ENCODE measurements around the gene MLLT6.

MLLT6 gene

GRCh38 chr17:38752308-38753070, 47.4 kb downstream of the MLLT6 start, which contains the start of gene PSMB3:
TSS of gene PSMB3 (plus strand) at chr17:38752741. CDS start at chr17:38752827, 86 bp downstream.
- Histone ChIP-seq H3K4me1 (ENCODE audit: control insufficient read depth, insufficient read depth, low read length, poor library complexity, severe bottlenecking) (no peaks in the 10 kb centered on the region), H3K27ac (ENCODE audit: low read depth, low read length, severe bottlenecking) (peak within 1 kb of the TSS; percentile 62), H3K36me3 (ENCODE audit: control insufficient read depth, insufficient read depth, low read length) (peaks cover 36% of the 10 kb centered on the region), H3K9me3 (ENCODE audit: control insufficient read depth, low read length) (no peaks in the 10 kb centered on the region), H3K4me3 (ENCODE audit: extremely low read depth, insufficient read depth, low read length, poor library complexity, severe bottlenecking) (peak within 1 kb of the TSS; percentile 91)
- 0% methylated on average over 31 to 42 of the region's 44 CpGs for WGBS, 2 experiments (ENCODE audit: insufficient coverage in 2 of 2)

GRCh38 chr17:38753071-38753506, 48.0 kb downstream of the MLLT6 start:
- WGBS, 2 experiments (ENCODE audit: insufficient coverage in 2 of 2) = 10 to 12% methylated on average over 19 to 22 of the region's 22 CpGs
- Histone ChIP-seq H3K4me1 (ENCODE audit: control insufficient read depth, insufficient read depth, low read length, poor library complexity, severe bottlenecking) (no peaks in the 10 kb centered on the region), H3K4me3 (ENCODE audit: extremely low read depth, insufficient read depth, low read length, poor library complexity, severe bottlenecking) (peak overlapping the region; percentile 91), H3K36me3 (ENCODE audit: control insufficient read depth, insufficient read depth, low read length) (peaks cover 42% of the 10 kb centered on the region), H3K27ac (ENCODE audit: low read depth, low read length, severe bottlenecking) (peak overlapping the region; percentile 51), H3K9me3 (ENCODE audit: control insufficient read depth, low read length) (no peaks in the 10 kb centered on the region)

GRCh38 chr17:38761612-38762011, 56.5 kb downstream of the MLLT6 start:
- Histone ChIP-seq H3K4me1 (ENCODE audit: control insufficient read depth, insufficient read depth, low read length, poor library complexity, severe bottlenecking) (no peaks in the 10 kb centered on the region), H3K9me3 (ENCODE audit: control insufficient read depth, low read length) (no peaks in the 10 kb centered on the region), H3K36me3 (ENCODE audit: control insufficient read depth, insufficient read depth, low read length) (peaks cover 89% of the 10 kb centered on the region), H3K4me3 (ENCODE audit: extremely low read depth, insufficient read depth, low read length, poor library complexity, severe bottlenecking) (no peak overlapping the region), H3K27ac (ENCODE audit: low read depth, low read length, severe bottlenecking) (no peak overlapping the region)
- WGBS, 2 experiments (ENCODE audit: insufficient coverage in 2 of 2) = 81 to 90% methylated on average over 4 of the region's 4 CpGs

- H3K9me3 ChIP-seq (ENCODE audit: control insufficient read depth, low read length) = no peaks in the 10 kb centered on the region
- H3K4me1 ChIP-seq (ENCODE audit: control insufficient read depth, insufficient read depth, low read length, poor library complexity, severe bottlenecking) = no peaks in the 10 kb centered on the region
- WGBS, 2 experiments (ENCODE audit: insufficient coverage in 2 of 2) = 94 to 95% methylated on average over 2 of the region's 3 CpGs
- peaks cover 89% of the 10 kb centered on the region for H3K36me3 ChIP-seq (ENCODE audit: control insufficient read depth, insufficient read depth, low read length)
- no peak overlapping the region for H3K4me3 ChIP-seq (ENCODE audit: extremely low read depth, insufficient read depth, low read length, poor library complexity, severe bottlenecking)
- H3K27ac ChIP-seq (ENCODE audit: low read depth, low read length, severe bottlenecking) = no peak overlapping the region
Observed at GRCh38 chr17:38762231-38762630, 57.2 kb downstream of the MLLT6 start.

GRCh38 chr17:38766341-38766740, 61.3 kb downstream of the MLLT6 start:
- Histone ChIP-seq H3K9me3 (ENCODE audit: control insufficient read depth, low read length) (no peaks in the 10 kb centered on the region), H3K27ac (ENCODE audit: low read depth, low read length, severe bottlenecking) (no peak overlapping the region), H3K36me3 (ENCODE audit: control insufficient read depth, insufficient read depth, low read length) (peaks cover 92% of the 10 kb centered on the region), H3K4me3 (ENCODE audit: extremely low read depth, insufficient read depth, low read length, poor library complexity, severe bottlenecking) (no peak overlapping the region), H3K4me1 (ENCODE audit: control insufficient read depth, insufficient read depth, low read length, poor library complexity, severe bottlenecking) (peaks cover 4% of the 10 kb centered on the region)
- WGBS, 2 experiments (ENCODE audit: insufficient coverage in 2 of 2) = 94 to 96% methylated on average over 5 of the region's 5 CpGs

GRCh38 chr17:38768417-38768816, 63.3 kb downstream of the MLLT6 start:
- Histone ChIP-seq H3K4me1 (ENCODE audit: control insufficient read depth, insufficient read depth, low read length, poor library complexity, severe bottlenecking) (peaks cover 4% of the 10 kb centered on the region), H3K9me3 (ENCODE audit: control insufficient read depth, low read length) (no peaks in the 10 kb centered on the region), H3K27ac (ENCODE audit: low read depth, low read length, severe bottlenecking) (no peak overlapping the region), H3K4me3 (ENCODE audit: extremely low read depth, insufficient read depth, low read length, poor library complexity, severe bottlenecking) (no peak overlapping the region), H3K36me3 (ENCODE audit: control insufficient read depth, insufficient read depth, low read length) (peaks cover 94% of the 10 kb centered on the region)
- WGBS, 2 experiments (ENCODE audit: insufficient coverage in 2 of 2) = 94% methylated on average over 4 to 6 of the region's 6 CpGs

- Histone ChIP-seq H3K27ac (ENCODE audit: low read depth, low read length, severe bottlenecking) (no peak overlapping the region), H3K9me3 (ENCODE audit: control insufficient read depth, low read length) (no peaks in the 10 kb centered on the region), H3K4me3 (ENCODE audit: extremely low read depth, insufficient read depth, low read length, poor library complexity, severe bottlenecking) (no peak overlapping the region), H3K4me1 (ENCODE audit: control insufficient read depth, insufficient read depth, low read length, poor library complexity, severe bottlenecking) (no peaks in the 10 kb centered on the region), H3K36me3 (ENCODE audit: control insufficient read depth, insufficient read depth, low read length) (peaks cover 95% of the 10 kb centered on the region)
Observed at GRCh38 chr17:38773258-38773657, 68.2 kb downstream of the MLLT6 start.

- H3K4me3 ChIP-seq (ENCODE audit: extremely low read depth, insufficient read depth, low read length, poor library complexity, severe bottlenecking) = no peak overlapping the region
- H3K27ac ChIP-seq (ENCODE audit: low read depth, low read length, severe bottlenecking) = no peak overlapping the region
- no peaks in the 10 kb centered on the region for H3K9me3 ChIP-seq (ENCODE audit: control insufficient read depth, low read length)
- WGBS, 2 experiments (ENCODE audit: insufficient coverage in 2 of 2) = 72 to 78% methylated on average over 5 of the region's 7 CpGs
- no peaks in the 10 kb centered on the region for H3K4me1 ChIP-seq (ENCODE audit: control insufficient read depth, insufficient read depth, low read length, poor library complexity, severe bottlenecking)
- peaks cover 96% of the 10 kb centered on the region for H3K36me3 ChIP-seq (ENCODE audit: control insufficient read depth, insufficient read depth, low read length)
Observed at GRCh38 chr17:38777641-38778250, 72.7 kb downstream of the MLLT6 start.

All from mesodermal cell (in vitro differentiated cells).